Measurements from ENCODE around the gene ZCCHC17.

The ZCCHC17 gene

GRCh38 chr1:31405578-31406245 is 108.9 kb downstream of the ZCCHC17 start:
- no peak overlapping the region for H3K27ac ChIP-seq (ENCODE audit: low read depth, low read length)

DNA sequence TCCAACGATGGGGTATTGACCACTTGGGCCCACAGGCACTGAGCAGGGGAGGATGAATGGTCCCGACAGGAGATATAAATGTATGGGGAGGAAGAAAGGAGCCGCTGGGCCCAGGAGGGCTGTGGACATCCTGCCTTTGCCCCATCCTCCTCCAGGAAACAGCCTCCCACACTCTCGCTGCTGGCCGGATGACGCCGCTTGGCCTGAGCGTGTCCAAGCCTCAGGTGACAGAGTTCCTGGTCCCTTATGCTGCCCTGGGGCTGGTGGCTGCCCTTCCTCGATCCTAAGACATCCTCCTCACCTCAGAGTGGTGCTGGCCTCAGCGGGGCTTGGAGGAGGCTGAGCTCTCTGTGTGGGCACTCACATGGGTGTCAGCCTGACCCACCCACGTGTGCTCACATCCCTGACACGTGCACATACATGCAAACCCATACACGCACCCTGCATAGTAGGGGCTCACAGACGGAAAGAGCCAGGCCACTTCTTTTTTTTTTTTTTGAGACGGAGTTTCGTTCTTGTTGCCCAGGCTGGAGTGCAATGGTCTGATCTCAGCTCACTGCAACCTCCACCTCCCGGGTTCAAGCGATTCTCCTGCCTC is 110.3 kb downstream of the ZCCHC17 start:
- H3K56ac ChIP-seq (ENCODE audit: low read length): no peak overlapping the region
- H3K23ac ChIP-seq (ENCODE audit: low read length): no peak overlapping the region
- H3K27ac ChIP-seq (ENCODE audit: low read depth, low read length): no peak overlapping the region
- no peaks in the 10 kb centered on the region for H3K79me1 ChIP-seq (ENCODE audit: low read length)
- WGBS (ENCODE audit: extremely low coverage, insufficient coverage, low lambda C conversion rate): no CpG with 5 or more reads among the region's 18 CpGs
- H3K27me3 ChIP-seq (ENCODE audit: insufficient read depth, low read length, poor library complexity): no peaks in the 10 kb centered on the region
- no peak overlapping the region for H3K9ac ChIP-seq (ENCODE audit: low read length)
- H2AK5ac ChIP-seq (ENCODE audit: low read length): no peak overlapping the region
- no peak overlapping the region for H3K4me2 ChIP-seq (ENCODE audit: low read length)
- DNase-seq: no peak
- H3K4ac ChIP-seq (ENCODE audit: low read depth, low read length): no peak overlapping the region
- H4K5ac ChIP-seq (ENCODE audit: low read length): no peak overlapping the region
- H3K36me3 ChIP-seq (ENCODE audit: control insufficient read depth, insufficient read depth, low read length): no peaks in the 10 kb centered on the region
- no peaks in the 10 kb centered on the region for H3K4me1 ChIP-seq (ENCODE audit: control insufficient read depth, low read depth, low read length)
- no peak overlapping the region for H3K18ac ChIP-seq (ENCODE audit: low read length)
- H4K8ac ChIP-seq (ENCODE audit: low read depth, low read length): no peak overlapping the region
- H2BK5ac ChIP-seq (ENCODE audit: low read length): no peak overlapping the region
- no peaks in the 10 kb centered on the region for H3K79me2 ChIP-seq (ENCODE audit: control insufficient read depth, insufficient read depth, low read length)
- no peak overlapping the region for H2BK120ac ChIP-seq (ENCODE audit: low read depth, low read length)
- H2BK15ac ChIP-seq (replicated peaks; ENCODE audit: low read depth): no peak overlapping the region
- no peak overlapping the region for H3K4me3 ChIP-seq (ENCODE audit: low read length)

More at GRCh38 chr1:31405578-31406245, 108.9 kb downstream of the ZCCHC17 start:
- Histone ChIP-seq H4K8ac (ENCODE audit: low read depth, low read length) (no peak overlapping the region), H3K79me2 (ENCODE audit: control insufficient read depth, insufficient read depth, low read length) (no peaks in the 10 kb centered on the region), H3K79me1 (ENCODE audit: low read length) (no peaks in the 10 kb centered on the region), H3K36me3 (ENCODE audit: control insufficient read depth, insufficient read depth, low read length) (no peaks in the 10 kb centered on the region), H3K56ac (ENCODE audit: low read length) (no peak overlapping the region), H3K9ac (ENCODE audit: low read length) (no peak overlapping the region), H3K4me3 (ENCODE audit: low read length) (no peak overlapping the region), H2AK5ac (ENCODE audit: low read length) (no peak overlapping the region), H2BK5ac (ENCODE audit: low read length) (no peak overlapping the region), H3K27me3 (ENCODE audit: insufficient read depth, low read length, poor library complexity) (no peaks in the 10 kb centered on the region), H3K18ac (ENCODE audit: low read length) (no peak overlapping the region), H2BK15ac (replicated peaks; ENCODE audit: low read depth) (no peak overlapping the region), H2BK120ac (ENCODE audit: low read depth, low read length) (no peak overlapping the region), H3K4me1 (ENCODE audit: control insufficient read depth, low read depth, low read length) (no peaks in the 10 kb centered on the region), H3K23ac (ENCODE audit: low read length) (no peak overlapping the region), H3K4ac (ENCODE audit: low read depth, low read length) (no peak overlapping the region), H4K5ac (ENCODE audit: low read length) (no peak overlapping the region), H3K4me2 (ENCODE audit: low read length) (no peak overlapping the region)
- WGBS (ENCODE audit: extremely low coverage, insufficient coverage, low lambda C conversion rate): no CpG with 5 or more reads among the region's 6 CpGs
- no peak for DNase-seq

- no peak for DNase-seq
- H3K79me1 ChIP-seq (ENCODE audit: low read length): no peaks in the 10 kb centered on the region
- H3K79me2 ChIP-seq (ENCODE audit: control insufficient read depth, insufficient read depth, low read length): no peaks in the 10 kb centered on the region
- no peak overlapping the region for H4K8ac ChIP-seq (ENCODE audit: low read depth, low read length)
- no peak overlapping the region for H2BK5ac ChIP-seq (ENCODE audit: low read length)
- H3K27ac ChIP-seq (ENCODE audit: low read depth, low read length): no peak overlapping the region
- H3K4me2 ChIP-seq (ENCODE audit: low read length): no peak overlapping the region
- no peak overlapping the region for H2AK5ac ChIP-seq (ENCODE audit: low read length)
- H3K27me3 ChIP-seq (ENCODE audit: insufficient read depth, low read length, poor library complexity): no peaks in the 10 kb centered on the region
- H3K36me3 ChIP-seq (ENCODE audit: control insufficient read depth, insufficient read depth, low read length): no peaks in the 10 kb centered on the region
- H2BK120ac ChIP-seq (ENCODE audit: low read depth, low read length): no peak overlapping the region
- no peak overlapping the region for H3K56ac ChIP-seq (ENCODE audit: low read length)
- H3K4me3 ChIP-seq (ENCODE audit: low read length): no peak overlapping the region
- no peak overlapping the region for H3K23ac ChIP-seq (ENCODE audit: low read length)
- H3K4ac ChIP-seq (ENCODE audit: low read depth, low read length): no peak overlapping the region
- H4K5ac ChIP-seq (ENCODE audit: low read length): no peak overlapping the region
- H2BK15ac ChIP-seq (replicated peaks; ENCODE audit: low read depth): no peak overlapping the region
- H3K9ac ChIP-seq (ENCODE audit: low read length): no peak overlapping the region
- no peak overlapping the region for H3K18ac ChIP-seq (ENCODE audit: low read length)
- peaks cover 2% of the 10 kb centered on the region for H3K4me1 ChIP-seq (ENCODE audit: control insufficient read depth, low read depth, low read length)
- no CpG with 5 or more reads among the region's 5 CpGs for WGBS (ENCODE audit: extremely low coverage, insufficient coverage, low lambda C conversion rate)
Observed at GRCh38 chr1:31408788-31409318, 112.0 kb downstream of the ZCCHC17 start.

DNA sequence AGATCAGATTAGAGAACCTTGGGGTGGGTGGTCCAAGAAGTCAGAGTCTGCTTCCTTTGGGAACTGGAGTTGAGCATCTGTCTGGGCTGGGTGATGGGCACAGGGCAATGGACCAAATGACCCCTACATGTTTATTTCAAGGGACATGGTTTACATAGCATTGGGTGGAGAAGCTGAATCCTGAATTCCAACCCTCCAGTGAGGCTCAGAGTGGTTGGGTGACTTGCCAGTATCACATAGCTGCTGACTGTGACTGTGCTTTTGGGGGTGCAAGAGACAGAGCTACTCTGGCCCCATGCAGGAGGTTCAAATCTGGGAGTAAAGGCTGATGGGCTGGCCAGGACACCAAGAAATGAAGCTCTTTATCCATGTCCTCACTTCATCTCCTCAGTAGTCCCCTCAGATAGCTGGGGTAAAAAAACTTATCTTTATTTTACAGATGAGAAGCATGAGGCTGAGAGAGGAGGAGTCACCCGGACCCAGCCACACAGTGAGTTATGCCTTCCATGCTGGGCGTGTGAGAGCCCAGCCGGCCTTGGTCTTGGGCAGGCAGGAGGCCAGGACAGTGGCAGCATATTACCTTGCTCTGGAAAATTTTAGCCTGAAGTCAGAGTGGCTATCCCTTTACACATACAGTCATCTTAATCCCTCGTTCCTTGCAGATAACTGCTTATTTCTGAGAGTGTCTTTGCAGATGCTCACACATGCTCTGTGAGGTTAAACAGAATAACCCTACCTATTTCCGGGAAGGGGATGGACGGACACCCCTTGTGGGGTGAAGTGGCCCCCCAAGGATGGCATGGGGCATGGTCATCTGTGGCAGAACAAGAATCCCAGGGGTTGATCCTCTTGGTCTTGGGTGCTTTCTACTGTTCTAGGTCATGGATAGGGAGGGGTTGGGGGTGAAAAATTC is 113.4 kb downstream of the ZCCHC17 start:
- WGBS (ENCODE audit: extremely low coverage, insufficient coverage, low lambda C conversion rate): no CpG with 5 or more reads among the region's 6 CpGs

GRCh38 chr1:31410871-31411270 is 114.0 kb downstream of the ZCCHC17 start:
- H2BK15ac ChIP-seq (replicated peaks; ENCODE audit: low read depth): no peak overlapping the region
- H3K56ac ChIP-seq (ENCODE audit: low read length): no peak overlapping the region
- no peak overlapping the region for H2BK120ac ChIP-seq (ENCODE audit: low read depth, low read length)
- no CpG with 5 or more reads among the region's 4 CpGs for WGBS (ENCODE audit: extremely low coverage, insufficient coverage, low lambda C conversion rate)
- H3K27me3 ChIP-seq (ENCODE audit: insufficient read depth, low read length, poor library complexity): no peaks in the 10 kb centered on the region
- no peak overlapping the region for H3K27ac ChIP-seq (ENCODE audit: low read depth, low read length)
- no peak overlapping the region for H3K9ac ChIP-seq (ENCODE audit: low read length)
- H2AK5ac ChIP-seq (ENCODE audit: low read length): no peak overlapping the region
- H3K18ac ChIP-seq (ENCODE audit: low read length): no peak overlapping the region
- no peaks in the 10 kb centered on the region for H3K79me1 ChIP-seq (ENCODE audit: low read length)
- no peak overlapping the region for H3K23ac ChIP-seq (ENCODE audit: low read length)
- peaks cover 4% of the 10 kb centered on the region for H3K4me1 ChIP-seq (ENCODE audit: control insufficient read depth, low read depth, low read length)
- no peak overlapping the region for H3K4ac ChIP-seq (ENCODE audit: low read depth, low read length)
- H3K36me3 ChIP-seq (ENCODE audit: control insufficient read depth, insufficient read depth, low read length): no peaks in the 10 kb centered on the region
- no peak overlapping the region for H4K8ac ChIP-seq (ENCODE audit: low read depth, low read length)
- no peak overlapping the region for H2BK5ac ChIP-seq (ENCODE audit: low read length)
- H3K4me3 ChIP-seq (ENCODE audit: low read length): no peak overlapping the region
- no peak overlapping the region for H3K4me2 ChIP-seq (ENCODE audit: low read length)
- DNase-seq: no peak
- no peak overlapping the region for H4K5ac ChIP-seq (ENCODE audit: low read length)
- no peaks in the 10 kb centered on the region for H3K79me2 ChIP-seq (ENCODE audit: control insufficient read depth, insufficient read depth, low read length)

More for the DNA sequence above, 113.4 kb downstream of the ZCCHC17 start:
- Histone ChIP-seq H2BK15ac (replicated peaks; ENCODE audit: low read depth) (no peak overlapping the region), H3K4ac (ENCODE audit: low read depth, low read length) (no peak overlapping the region), H3K4me2 (ENCODE audit: low read length) (no peak overlapping the region), H3K27me3 (ENCODE audit: insufficient read depth, low read length, poor library complexity) (no peaks in the 10 kb centered on the region), H3K4me1 (ENCODE audit: control insufficient read depth, low read depth, low read length) (peaks cover 4% of the 10 kb centered on the region), H3K23ac (ENCODE audit: low read length) (no peak overlapping the region), H3K79me2 (ENCODE audit: control insufficient read depth, insufficient read depth, low read length) (no peaks in the 10 kb centered on the region), H2BK5ac (ENCODE audit: low read length) (no peak overlapping the region), H3K9ac (ENCODE audit: low read length) (no peak overlapping the region), H3K79me1 (ENCODE audit: low read length) (no peaks in the 10 kb centered on the region), H4K8ac (ENCODE audit: low read depth, low read length) (no peak overlapping the region), H2AK5ac (ENCODE audit: low read length) (no peak overlapping the region), H3K27ac (ENCODE audit: low read depth, low read length) (no peak overlapping the region), H4K5ac (ENCODE audit: low read length) (no peak overlapping the region), H2BK120ac (ENCODE audit: low read depth, low read length) (no peak overlapping the region), H3K4me3 (ENCODE audit: low read length) (no peak overlapping the region), H3K18ac (ENCODE audit: low read length) (no peak overlapping the region), H3K36me3 (ENCODE audit: control insufficient read depth, insufficient read depth, low read length) (no peaks in the 10 kb centered on the region), H3K56ac (ENCODE audit: low read length) (no peak overlapping the region)
- no peak for DNase-seq
